Fibroblast of villous mesenchyme (primary cell): ENCODE measurements around the gene CDH4. TPM values are rescaled to one million over a fixed set of nuclear protein-coding genes. Genes with fewer than 3 reads are reported as not detected.
A peak's percentile ranks its signal among the peaks of the same experiment; 100 is the strongest.

Experiments
- DNase-seq: peaks from one replicate; pipeline ENCODE4 v3.0.0-alpha.2; 2010; ENCODE audit warnings: low read depth
- H3K4me3 ChIP-seq: 2 replicates; pipeline ENCODE4 v1.5.1; 2011; ENCODE audit warnings: low read depth, mild to moderate bottlenecking, low read length
- CTCF ChIP-seq: IDR thresholded peaks from 2 replicates; pipeline ENCODE4 v1.5.1; 2012; ENCODE audit warnings: low read depth, mild to moderate bottlenecking, low read length; ENCODE audit not compliant: insufficient read depth
- total RNA-seq: library from RNA; depleted of rRNA; stranded (reverse); fragments of >200 nt; gene quantifications from 2 replicates; pipeline ENCODE4 v1.2.3, GENCODE V29; 2012

CDH4 gene
- total RNA-seq, 1 donor = 1.7 TPM

DNA sequence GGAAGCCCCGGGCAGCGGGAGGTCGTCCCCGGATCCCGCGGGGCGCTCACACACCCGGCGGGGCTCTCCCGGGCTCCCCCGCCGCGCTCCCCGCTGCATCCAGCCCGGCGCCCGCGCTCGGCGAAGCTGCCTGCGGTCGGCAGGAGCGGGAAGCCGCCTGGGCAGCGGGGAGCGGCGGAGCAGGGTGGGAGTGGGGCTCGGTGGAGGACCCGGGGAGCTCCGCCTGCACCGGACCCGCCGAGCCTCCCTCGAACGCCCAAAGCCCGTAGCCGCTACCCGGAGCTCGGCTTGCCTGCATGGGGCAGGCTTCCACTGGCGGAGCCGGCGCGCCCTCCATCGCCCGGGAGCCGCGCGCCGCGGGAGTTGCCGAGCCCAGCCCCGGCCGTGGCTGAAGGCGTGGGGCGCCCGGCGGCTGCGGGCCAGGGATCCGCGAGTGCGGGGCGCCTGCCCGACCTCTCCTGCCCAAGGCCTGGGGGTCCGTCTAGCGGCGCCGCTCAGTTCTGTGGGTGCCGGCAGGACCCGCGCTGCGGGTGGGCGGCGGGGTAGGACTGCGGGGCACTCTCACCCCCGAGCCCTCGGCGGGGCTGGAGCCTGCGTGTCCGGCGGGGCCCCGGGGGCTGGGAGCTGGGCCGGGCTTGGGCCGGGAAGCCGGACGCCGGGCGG, 671 bp downstream of the CDH4 start:
- DNase-seq = peak; percentile 31
- TF ChIP-seq CTCF = no peak
- H3K4me3 ChIP-seq = peak overlapping the region; percentile 59

DNA sequence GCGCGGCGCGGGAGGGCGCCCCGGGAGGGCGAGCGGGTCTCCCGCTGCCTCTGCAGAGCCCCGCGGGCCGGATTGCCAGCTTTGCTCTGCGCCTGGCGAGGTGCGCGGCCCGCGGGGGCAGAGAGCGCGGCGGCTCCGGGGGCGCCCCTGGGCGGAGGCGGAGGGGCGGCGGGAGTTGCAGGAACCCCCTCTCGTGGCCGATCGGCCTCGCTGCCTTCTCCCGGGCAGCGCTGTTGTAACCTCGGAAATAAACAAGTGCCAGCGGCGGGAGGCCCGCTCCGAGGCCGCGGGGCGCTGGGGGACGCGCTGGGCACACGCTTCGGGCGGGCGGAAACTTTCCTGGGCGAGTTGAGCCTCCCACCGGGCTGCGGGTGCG, 1.2 kb downstream of the CDH4 start:
- DNase-seq = peak; percentile 39
- peak overlapping the region; percentile 59 for H3K4me3 ChIP-seq
- peak; percentile 39 for TF ChIP-seq CTCF

DNA sequence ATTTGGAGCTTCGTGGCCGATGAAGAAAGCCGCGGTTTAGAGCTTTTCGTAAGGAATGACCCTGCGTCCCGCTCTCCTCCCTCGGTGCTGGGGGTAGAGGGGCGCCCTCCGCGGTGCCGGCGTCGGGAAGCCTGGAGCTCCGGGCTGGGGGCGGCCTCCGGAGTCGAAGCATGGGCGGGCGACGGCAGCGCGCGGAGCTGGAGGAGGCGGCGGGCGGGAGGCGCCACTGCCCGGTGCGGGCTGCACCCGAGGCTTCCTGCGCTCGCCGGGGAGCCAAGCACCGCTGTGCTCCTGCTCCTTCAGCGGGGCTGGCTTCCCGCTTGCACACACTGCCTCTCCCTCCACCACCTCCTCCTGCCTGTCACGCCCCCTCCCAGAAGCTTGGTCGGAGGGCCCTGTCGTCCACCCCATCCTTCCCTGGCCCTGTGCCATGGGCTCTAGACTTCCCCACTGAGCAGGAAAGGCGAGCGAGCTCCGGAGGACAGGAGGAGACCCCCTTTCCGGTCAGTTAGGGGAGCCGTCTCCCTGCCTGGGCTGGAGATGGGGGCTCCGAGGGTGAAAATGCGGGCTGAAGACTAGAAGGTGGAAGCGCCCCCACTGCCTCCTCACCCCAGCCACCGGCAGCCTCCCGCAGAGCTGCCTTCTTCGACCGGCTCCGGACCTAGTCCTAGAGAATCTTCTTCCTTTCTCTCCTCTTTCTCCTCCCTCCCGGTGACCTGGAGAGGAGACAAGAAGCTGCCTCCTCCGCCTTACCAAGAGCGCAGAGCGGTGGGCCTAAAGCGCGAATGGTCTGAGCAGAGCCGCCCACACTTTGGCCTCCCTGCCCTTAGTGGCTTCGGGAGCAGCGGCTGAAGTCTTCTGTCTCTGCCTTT, 1.8 kb downstream of the CDH4 start:
- H3K4me3 ChIP-seq = peak overlapping the region; percentile 59
- no peak for TF ChIP-seq CTCF
- peak; percentile 16 for DNase-seq

GRCh38 chr20:61254881-61255626, 3.0 kb downstream of the CDH4 start:
- DNase-seq = no peak

DNA sequence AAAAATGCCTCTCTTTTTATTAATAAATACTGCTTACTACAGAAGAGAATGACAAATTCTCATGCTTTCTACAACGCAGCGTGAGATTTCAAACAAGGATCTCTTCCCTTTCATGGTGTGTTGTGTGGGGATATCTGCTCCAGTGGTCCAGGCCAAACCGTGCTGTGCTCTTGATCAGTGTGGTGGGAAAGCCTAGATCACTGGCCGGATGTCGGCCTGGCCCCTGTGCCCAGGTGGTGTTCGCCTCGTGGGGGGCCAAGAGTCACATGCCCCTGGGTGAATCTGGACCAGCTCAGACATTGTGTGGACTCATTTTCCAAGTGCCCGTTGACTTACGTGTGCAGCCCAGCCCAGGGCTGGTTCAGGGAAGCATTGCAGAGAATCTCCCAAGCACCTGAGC, 4.3 kb downstream of the CDH4 start:
- DNase-seq = no peak
- TF ChIP-seq CTCF = no peak
- no peak overlapping the region for H3K4me3 ChIP-seq

More at GRCh38 chr20:61254881-61255626, 3.0 kb downstream of the CDH4 start:
- TF ChIP-seq CTCF = no peak
- H3K4me3 ChIP-seq = no peak overlapping the region

DNA sequence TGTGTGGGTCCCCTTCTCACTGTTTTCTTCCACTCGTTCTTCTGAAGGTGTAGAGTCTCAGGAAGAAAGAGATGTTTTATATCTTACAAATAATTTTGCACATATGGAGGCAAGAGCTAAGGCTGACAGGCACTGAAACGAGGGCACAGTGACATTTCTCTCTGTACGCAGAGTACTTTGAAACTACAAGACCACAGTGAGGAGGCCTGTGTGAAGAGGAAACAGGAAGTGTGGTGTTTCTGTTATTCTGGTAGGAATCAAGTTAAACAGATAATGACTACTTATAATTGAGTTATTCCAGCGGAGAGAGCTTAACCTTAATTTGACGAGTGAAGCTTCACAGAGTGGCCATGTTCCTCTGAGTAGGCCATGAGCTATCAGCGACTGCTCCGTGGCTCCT, 4.8 kb downstream of the CDH4 start:
- DNase-seq = no peak
- no peak for TF ChIP-seq CTCF
- no peak overlapping the region for H3K4me3 ChIP-seq
